ENCODE data around the gene TNS2.

TNS2 gene

GRCh38 chr12:53057816-53058500 is 8.1 kb downstream of the TNS2 start:
- CTCF ChIA-PET = interaction anchor here (1.2 to 6.2 kb wide), 4 partner anchors 8 to 41 kb away, joined by 3 to 33 read pairs (median 6); no protein-coding TSS in a partner anchor
- Mint-ChIP-seq H3K4me3 (no peak overlapping the region), H3K27me3 (peaks cover 51% of the 10 kb centered on the region)

GRCh38 chr12:53058674-53059433 is 9.0 kb downstream of the TNS2 start:
- H3K36me3 Mint-ChIP-seq = no peaks in the 10 kb centered on the region
- no peak overlapping the region for H3K4me3 Mint-ChIP-seq
- peaks cover 51% of the 10 kb centered on the region for H3K27me3 Mint-ChIP-seq
- DNase-seq = no peak
- H3K27ac Mint-ChIP-seq = no peak overlapping the region
- peaks cover 14% of the 10 kb centered on the region for H3K4me1 Mint-ChIP-seq
- no peaks in the 10 kb centered on the region for H3K9me3 Mint-ChIP-seq
- CTCF ChIA-PET = interaction anchor here (6.2 kb wide), 1 partner anchor 13 kb away, joined by 33 read pairs; no protein-coding TSS in a partner anchor

More at GRCh38 chr12:53057816-53058500, 8.1 kb downstream of the TNS2 start:
- peaks cover 18% of the 10 kb centered on the region for H3K4me1 Mint-ChIP-seq
- no peak for DNase-seq
- peak overlapping the region; percentile 47 for H3K27ac Mint-ChIP-seq
- H3K36me3 Mint-ChIP-seq = no peaks in the 10 kb centered on the region
- H3K9me3 Mint-ChIP-seq = no peaks in the 10 kb centered on the region

- Mint-ChIP-seq H3K36me3 (peaks cover under 1% of the 10 kb centered on the region), H3K27me3 (peaks cover 46% of the 10 kb centered on the region), H3K9me3 (no peaks in the 10 kb centered on the region), H3K4me1 (peaks cover 9% of the 10 kb centered on the region), H3K27ac (no peak overlapping the region), H3K4me3 (no peak overlapping the region)
- no peak for DNase-seq
- CTCF ChIA-PET = no interaction called here
Observed at GRCh38 chr12:53059434-53060063, 9.7 kb downstream of the TNS2 start.

- H3K9me3 Mint-ChIP-seq = no peaks in the 10 kb centered on the region
- H3K4me3 Mint-ChIP-seq = no peak overlapping the region
- DNase-seq = no peak
- peaks cover 7% of the 10 kb centered on the region for H3K36me3 Mint-ChIP-seq
- H3K27ac Mint-ChIP-seq = no peak overlapping the region
- CTCF ChIA-PET = no interaction called here
- H3K27me3 Mint-ChIP-seq = peaks cover 46% of the 10 kb centered on the region
- peaks cover 6% of the 10 kb centered on the region for H3K4me1 Mint-ChIP-seq
Observed at GRCh38 chr12:53060064-53060720, 10.3 kb downstream of the TNS2 start.

- CTCF ChIA-PET = interaction anchor here (1.2 kb wide), 2 partner anchors 10 to 22 kb away, joined by 3 read pairs; no protein-coding TSS in a partner anchor
- no peak for DNase-seq
- Mint-ChIP-seq H3K27ac (no peak overlapping the region), H3K9me3 (no peaks in the 10 kb centered on the region), H3K36me3 (peaks cover 9% of the 10 kb centered on the region), H3K4me3 (no peak overlapping the region), H3K27me3 (peaks cover 41% of the 10 kb centered on the region), H3K4me1 (peaks cover under 1% of the 10 kb centered on the region)
Observed at GRCh38 chr12:53060721-53061276, 10.9 kb downstream of the TNS2 start.

- Mint-ChIP-seq H3K27ac (no peak overlapping the region), H3K4me3 (no peak overlapping the region), H3K9me3 (no peaks in the 10 kb centered on the region), H3K4me1 (peaks cover 5% of the 10 kb centered on the region), H3K36me3 (peaks cover 16% of the 10 kb centered on the region), H3K27me3 (peaks cover 34% of the 10 kb centered on the region)
- CTCF ChIA-PET = interaction anchor here (0.7 to 1.4 kb wide), 6 partner anchors 8 to 284 kb away, joined by 3 to 7 read pairs (median 3); no protein-coding TSS in a partner anchor
- DNase-seq = no peak
Observed at GRCh38 chr12:53061404-53062010, 11.6 kb downstream of the TNS2 start.

GRCh38 chr12:53062011-53062961 is 12.4 kb downstream of the TNS2 start:
- no peak overlapping the region for H3K27ac Mint-ChIP-seq
- CTCF ChIA-PET = interaction anchor here (0.7 to 12.1 kb wide), 9 partner anchors 7 to 283 kb away, joined by 3 to 250 read pairs (median 3); partner anchors contain the start of genes IGFBP6 and SOAT2
- no peak overlapping the region for H3K4me3 Mint-ChIP-seq
- H3K9me3 Mint-ChIP-seq = no peaks in the 10 kb centered on the region
- peaks cover 17% of the 10 kb centered on the region for H3K36me3 Mint-ChIP-seq
- DNase-seq = no peak
- peaks cover 28% of the 10 kb centered on the region for H3K27me3 Mint-ChIP-seq
- peaks cover 5% of the 10 kb centered on the region for H3K4me1 Mint-ChIP-seq

GRCh38 chr12:53062977-53063707 is 13.3 kb downstream of the TNS2 start:
- Mint-ChIP-seq H3K9me3 (no peaks in the 10 kb centered on the region), H3K4me1 (peaks cover 5% of the 10 kb centered on the region), H3K27me3 (peaks cover 19% of the 10 kb centered on the region), H3K36me3 (peaks cover 17% of the 10 kb centered on the region), H3K4me3 (no peak overlapping the region), H3K27ac (no peak overlapping the region)
- no peak for DNase-seq
- CTCF ChIA-PET = interaction anchor here (1.2 to 12.1 kb wide), 4 partner anchors 8 to 37 kb away, joined by 3 to 250 read pairs (median 17); partner anchors contain the start of genes IGFBP6 and SOAT2

- CTCF ChIA-PET = interaction anchor here (1.2 to 12.1 kb wide), 7 partner anchors 9 to 187 kb away, joined by 3 to 250 read pairs (median 28); partner anchors contain the start of genes IGFBP6, SOAT2 and SPRYD3
- peaks cover 5% of the 10 kb centered on the region for H3K4me1 Mint-ChIP-seq
- no peak overlapping the region for H3K4me3 Mint-ChIP-seq
- H3K36me3 Mint-ChIP-seq = peaks cover 19% of the 10 kb centered on the region
- H3K9me3 Mint-ChIP-seq = no peaks in the 10 kb centered on the region
- peaks cover 13% of the 10 kb centered on the region for H3K27me3 Mint-ChIP-seq
- H3K27ac Mint-ChIP-seq = no peak overlapping the region
- DNase-seq = no peak
Observed at GRCh38 chr12:53063708-53064612, 14.1 kb downstream of the TNS2 start.

- DNase-seq = no peak
- Mint-ChIP-seq H3K4me1 (peaks cover 5% of the 10 kb centered on the region), H3K36me3 (peaks cover 19% of the 10 kb centered on the region), H3K27me3 (peaks cover 13% of the 10 kb centered on the region), H3K9me3 (no peaks in the 10 kb centered on the region), H3K4me3 (no peak overlapping the region), H3K27ac (no peak overlapping the region)
- CTCF ChIA-PET = interaction anchor here (0.8 to 12.1 kb wide), 19 partner anchors 9 to 280 kb away, joined by 3 to 250 read pairs (median 7); partner anchors contain the start of genes IGFBP6, ITGB7, SOAT2 and SPRYD3
Observed at GRCh38 chr12:53064613-53065436, 15.0 kb downstream of the TNS2 start.
